ENCODE measurements around the gene TARS1.

Gene TARS1

DNA sequence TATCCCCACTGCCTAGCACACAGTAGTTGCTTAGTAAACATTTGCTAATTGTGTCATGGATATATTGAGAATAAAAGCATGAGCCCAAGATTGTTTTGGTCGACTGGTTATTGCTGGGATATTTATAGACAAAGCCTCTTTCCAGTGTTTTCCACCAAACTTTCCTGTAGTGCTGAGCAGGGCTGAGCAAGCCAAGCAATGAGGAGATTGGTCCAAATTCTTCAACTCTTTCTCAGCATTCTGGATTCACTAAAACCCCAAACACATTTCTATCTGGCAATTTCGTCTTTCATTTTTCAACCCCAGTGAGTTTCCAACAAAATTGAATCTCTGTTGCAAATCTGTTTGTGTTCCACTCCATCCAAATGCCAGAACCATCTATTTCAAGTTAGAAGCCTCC is 31.9 kb upstream of the TARS1 start (continued):
- TF ChIP-seq, protein P1, sequence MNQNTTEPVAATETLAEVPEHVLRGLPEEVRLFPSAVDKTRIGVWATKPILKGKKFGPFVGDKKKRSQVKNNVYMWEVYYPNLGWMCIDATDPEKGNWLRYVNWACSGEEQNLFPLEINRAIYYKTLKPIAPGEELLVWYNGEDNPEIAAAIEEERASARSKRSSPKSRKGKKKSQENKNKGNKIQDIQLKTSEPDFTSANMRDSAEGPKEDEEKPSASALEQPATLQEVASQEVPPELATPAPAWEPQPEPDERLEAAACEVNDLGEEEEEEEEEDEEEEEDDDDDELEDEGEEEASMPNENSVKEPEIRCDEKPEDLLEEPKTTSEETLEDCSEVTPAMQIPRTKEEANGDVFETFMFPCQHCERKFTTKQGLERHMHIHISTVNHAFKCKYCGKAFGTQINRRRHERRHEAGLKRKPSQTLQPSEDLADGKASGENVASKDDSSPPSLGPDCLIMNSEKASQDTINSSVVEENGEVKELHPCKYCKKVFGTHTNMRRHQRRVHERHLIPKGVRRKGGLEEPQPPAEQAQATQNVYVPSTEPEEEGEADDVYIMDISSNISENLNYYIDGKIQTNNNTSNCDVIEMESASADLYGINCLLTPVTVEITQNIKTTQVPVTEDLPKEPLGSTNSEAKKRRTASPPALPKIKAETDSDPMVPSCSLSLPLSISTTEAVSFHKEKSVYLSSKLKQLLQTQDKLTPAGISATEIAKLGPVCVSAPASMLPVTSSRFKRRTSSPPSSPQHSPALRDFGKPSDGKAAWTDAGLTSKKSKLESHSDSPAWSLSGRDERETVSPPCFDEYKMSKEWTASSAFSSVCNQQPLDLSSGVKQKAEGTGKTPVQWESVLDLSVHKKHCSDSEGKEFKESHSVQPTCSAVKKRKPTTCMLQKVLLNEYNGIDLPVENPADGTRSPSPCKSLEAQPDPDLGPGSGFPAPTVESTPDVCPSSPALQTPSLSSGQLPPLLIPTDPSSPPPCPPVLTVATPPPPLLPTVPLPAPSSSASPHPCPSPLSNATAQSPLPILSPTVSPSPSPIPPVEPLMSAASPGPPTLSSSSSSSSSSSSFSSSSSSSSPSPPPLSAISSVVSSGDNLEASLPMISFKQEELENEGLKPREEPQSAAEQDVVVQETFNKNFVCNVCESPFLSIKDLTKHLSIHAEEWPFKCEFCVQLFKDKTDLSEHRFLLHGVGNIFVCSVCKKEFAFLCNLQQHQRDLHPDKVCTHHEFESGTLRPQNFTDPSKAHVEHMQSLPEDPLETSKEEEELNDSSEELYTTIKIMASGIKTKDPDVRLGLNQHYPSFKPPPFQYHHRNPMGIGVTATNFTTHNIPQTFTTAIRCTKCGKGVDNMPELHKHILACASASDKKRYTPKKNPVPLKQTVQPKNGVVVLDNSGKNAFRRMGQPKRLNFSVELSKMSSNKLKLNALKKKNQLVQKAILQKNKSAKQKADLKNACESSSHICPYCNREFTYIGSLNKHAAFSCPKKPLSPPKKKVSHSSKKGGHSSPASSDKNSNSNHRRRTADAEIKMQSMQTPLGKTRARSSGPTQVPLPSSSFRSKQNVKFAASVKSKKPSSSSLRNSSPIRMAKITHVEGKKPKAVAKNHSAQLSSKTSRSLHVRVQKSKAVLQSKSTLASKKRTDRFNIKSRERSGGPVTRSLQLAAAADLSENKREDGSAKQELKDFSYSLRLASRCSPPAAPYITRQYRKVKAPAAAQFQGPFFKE (tag by site-specific recombination; IDR thresholded peaks at IDR 0.05; ENCODE audit: borderline replicate concordance) = no peak
- TF ChIP-seq ZBTB48 (tag by site-specific recombination; IDR thresholded peaks at IDR 0.05) (no peak), ZNF223 (tag by site-specific recombination; IDR thresholded peaks at IDR 0.05) (no peak)
- TF ChIP-seq, protein P2, sequence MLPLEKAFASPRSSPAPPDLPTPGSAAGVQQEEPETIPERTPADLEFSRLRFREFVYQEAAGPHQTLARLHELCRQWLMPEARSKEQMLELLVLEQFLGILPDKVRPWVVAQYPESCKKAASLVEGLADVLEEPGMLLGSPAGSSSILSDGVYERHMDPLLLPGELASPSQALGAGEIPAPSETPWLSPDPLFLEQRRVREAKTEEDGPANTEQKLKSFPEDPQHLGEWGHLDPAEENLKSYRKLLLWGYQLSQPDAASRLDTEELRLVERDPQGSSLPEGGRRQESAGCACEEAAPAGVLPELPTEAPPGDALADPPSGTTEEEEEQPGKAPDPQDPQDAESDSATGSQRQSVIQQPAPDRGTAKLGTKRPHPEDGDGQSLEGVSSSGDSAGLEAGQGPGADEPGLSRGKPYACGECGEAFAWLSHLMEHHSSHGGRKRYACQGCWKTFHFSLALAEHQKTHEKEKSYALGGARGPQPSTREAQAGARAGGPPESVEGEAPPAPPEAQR (tag by site-specific recombination; IDR thresholded peaks at IDR 0.05) = no peak
- TF ChIP-seq, protein P3, sequence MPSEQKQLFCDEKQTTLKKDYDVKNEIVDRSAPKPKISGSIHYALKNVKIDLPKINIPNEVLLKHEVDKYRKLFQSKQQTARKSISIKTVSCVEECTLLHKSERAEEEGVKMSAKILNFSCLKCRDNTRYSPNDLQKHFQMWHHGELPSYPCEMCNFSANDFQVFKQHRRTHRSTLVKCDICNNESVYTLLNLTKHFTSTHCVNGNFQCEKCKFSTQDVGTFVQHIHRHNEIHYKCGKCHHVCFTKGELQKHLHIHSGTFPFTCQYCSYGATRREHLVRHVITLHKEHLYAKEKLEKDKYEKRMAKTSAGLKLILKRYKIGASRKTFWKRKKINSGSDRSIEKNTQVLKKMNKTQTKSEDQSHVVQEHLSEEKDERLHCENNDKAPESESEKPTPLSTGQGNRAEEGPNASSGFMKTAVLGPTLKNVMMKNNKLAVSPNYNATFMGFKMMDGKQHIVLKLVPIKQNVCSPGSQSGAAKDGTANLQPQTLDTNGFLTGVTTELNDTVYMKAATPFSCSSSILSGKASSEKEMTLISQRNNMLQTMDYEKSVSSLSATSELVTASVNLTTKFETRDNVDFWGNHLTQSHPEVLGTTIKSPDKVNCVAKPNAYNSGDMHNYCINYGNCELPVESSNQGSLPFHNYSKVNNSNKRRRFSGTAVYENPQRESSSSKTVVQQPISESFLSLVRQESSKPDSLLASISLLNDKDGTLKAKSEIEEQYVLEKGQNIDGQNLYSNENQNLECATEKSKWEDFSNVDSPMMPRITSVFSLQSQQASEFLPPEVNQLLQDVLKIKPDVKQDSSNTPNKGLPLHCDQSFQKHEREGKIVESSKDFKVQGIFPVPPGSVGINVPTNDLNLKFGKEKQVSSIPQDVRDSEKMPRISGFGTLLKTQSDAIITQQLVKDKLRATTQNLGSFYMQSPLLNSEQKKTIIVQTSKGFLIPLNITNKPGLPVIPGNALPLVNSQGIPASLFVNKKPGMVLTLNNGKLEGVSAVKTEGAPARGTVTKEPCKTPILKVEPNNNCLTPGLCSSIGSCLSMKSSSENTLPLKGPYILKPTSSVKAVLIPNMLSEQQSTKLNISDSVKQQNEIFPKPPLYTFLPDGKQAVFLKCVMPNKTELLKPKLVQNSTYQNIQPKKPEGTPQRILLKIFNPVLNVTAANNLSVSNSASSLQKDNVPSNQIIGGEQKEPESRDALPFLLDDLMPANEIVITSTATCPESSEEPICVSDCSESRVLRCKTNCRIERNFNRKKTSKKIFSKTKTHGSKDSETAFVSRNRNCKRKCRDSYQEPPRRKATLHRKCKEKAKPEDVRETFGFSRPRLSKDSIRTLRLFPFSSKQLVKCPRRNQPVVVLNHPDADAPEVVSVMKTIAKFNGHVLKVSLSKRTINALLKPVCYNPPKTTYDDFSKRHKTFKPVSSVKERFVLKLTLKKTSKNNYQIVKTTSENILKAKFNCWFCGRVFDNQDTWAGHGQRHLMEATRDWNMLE (tag by site-specific recombination; conservative IDR thresholded peaks at IDR 0.05; ENCODE audit: low read depth) = no peak

DNA sequence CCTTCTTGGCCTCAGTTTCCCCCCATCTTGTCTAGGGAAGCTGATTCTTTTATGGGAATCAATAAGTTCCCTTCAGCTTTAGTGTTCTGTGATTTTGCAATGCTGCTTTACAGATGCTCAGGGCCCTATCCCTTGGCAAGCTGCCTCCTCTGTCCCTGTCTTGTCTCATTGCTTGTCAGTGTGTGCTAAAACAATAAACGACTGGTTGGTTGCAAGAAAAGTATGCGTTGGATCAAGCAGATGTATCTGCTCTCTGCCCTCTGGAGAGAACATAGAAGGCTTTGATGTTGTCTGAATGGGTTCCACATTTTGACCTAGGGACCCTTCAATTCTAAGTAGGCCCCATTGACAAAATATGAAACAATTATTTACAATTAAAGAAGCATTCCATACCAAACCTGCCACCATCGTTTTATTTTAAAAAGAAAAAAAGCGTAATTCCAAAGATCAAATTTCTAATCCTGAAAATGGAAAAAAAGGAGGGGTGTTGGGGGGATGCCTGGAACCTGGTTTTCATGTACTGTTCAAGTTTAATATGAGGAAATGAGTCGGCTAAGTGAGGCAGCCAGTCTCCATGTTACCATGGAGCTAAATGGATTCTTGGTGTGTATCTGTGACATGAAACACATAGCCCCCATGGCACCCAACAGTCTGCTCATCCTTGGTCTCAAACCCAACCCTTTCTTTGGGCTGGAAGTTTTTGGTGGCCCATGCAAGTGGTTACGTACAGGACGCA is 31.2 kb upstream of the TARS1 start:
- TF ChIP-seq ZNF624 (tag by site-specific recombination; IDR thresholded peaks at IDR 0.05) = no peak
- Histone ChIP-seq H3K27ac (ENCODE audit: extremely low read depth, low read depth, low read length) (no peak overlapping the region), H3K4me3 (ENCODE audit: low read depth, low read length) (no peak overlapping the region), H3K4me1 (ENCODE audit: control insufficient read depth, insufficient read depth, low read length) (no peaks in the 10 kb centered on the region), H3K36me3 (ENCODE audit: control insufficient read depth in 2 of 2, insufficient read depth in 1 of 2, low read length in 2 of 2) (no peaks in the 10 kb centered on the region), H3K9me3 (ENCODE audit: control insufficient read depth, insufficient read depth, low read depth, low read length) (no peaks in the 10 kb centered on the region)
- ChIA-PET POLR2A (interaction anchor here (0.5 kb wide), 1 partner anchor 34 kb away, joined by 4 read pairs; no protein-coding TSS in a partner anchor), CTCF (interaction anchor here (0.6 to 1.5 kb wide), 2 partner anchors 13 to 819 kb away, joined by 4 to 5 read pairs; no protein-coding TSS in a partner anchor)

DNA sequence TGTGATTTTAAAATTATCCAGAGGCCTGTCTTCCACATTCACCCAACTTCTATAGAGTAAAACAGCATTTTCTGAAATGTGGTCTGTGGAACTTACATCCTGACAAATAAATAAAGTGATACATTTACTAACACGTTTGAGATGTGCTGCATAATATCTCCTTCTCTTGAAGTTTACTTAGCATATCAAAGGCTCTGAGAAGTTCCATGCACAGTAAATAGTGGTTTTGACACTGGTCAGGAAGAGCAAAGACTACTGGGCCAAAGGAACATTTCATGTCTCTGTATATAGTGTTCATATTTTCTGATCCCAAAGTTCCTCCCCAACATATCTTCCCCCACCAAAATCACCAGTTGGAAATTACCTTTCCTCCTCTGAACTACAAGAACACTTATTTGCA is 30.5 kb upstream of the TARS1 start:
- H3K4me1 ChIP-seq (ENCODE audit: control insufficient read depth, insufficient read depth, low read length) = no peaks in the 10 kb centered on the region
- H3K36me3 ChIP-seq (ENCODE audit: control insufficient read depth in 2 of 2, insufficient read depth in 1 of 2, low read length in 2 of 2) = no peaks in the 10 kb centered on the region
- ChIA-PET POLR2A (no interaction called here), CTCF (interaction anchor here (0.8 kb wide), 1 partner anchor 508 kb away, joined by 5 read pairs; no protein-coding TSS in a partner anchor)
- no peak overlapping the region for H3K4me3 ChIP-seq (ENCODE audit: low read depth, low read length)
- H3K27ac ChIP-seq (ENCODE audit: extremely low read depth, low read depth, low read length) = no peak overlapping the region
- no peaks in the 10 kb centered on the region for H3K9me3 ChIP-seq (ENCODE audit: control insufficient read depth, insufficient read depth, low read depth, low read length)
- TF ChIP-seq, protein P4, sequence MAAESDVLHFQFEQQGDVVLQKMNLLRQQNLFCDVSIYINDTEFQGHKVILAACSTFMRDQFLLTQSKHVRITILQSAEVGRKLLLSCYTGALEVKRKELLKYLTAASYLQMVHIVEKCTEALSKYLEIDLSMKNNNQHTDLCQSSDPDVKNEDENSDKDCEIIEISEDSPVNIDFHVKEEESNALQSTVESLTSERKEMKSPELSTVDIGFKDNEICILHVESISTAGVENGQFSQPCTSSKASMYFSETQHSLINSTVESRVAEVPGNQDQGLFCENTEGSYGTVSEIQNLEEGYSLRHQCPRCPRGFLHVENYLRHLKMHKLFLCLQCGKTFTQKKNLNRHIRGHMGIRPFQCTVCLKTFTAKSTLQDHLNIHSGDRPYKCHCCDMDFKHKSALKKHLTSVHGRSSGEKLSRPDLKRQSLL (tag by site-specific recombination; IDR thresholded peaks at IDR 0.05) = no peak
- no peak for TF ChIP-seq ZBTB17 (tag by site-specific recombination; IDR thresholded peaks at IDR 0.05)
- no peak for TF ChIP-seq HOXD13 (CRISPR knock-in tag; IDR thresholded peaks at IDR 0.05; ENCODE audit: borderline replicate concordance)
- no peak for TF ChIP-seq GLI2 (tag by site-specific recombination; IDR thresholded peaks at IDR 0.05; ENCODE audit: borderline replicate concordance, low read depth)
- no peak for TF ChIP-seq ZNF521 (tag by site-specific recombination; IDR thresholded peaks at IDR 0.05)
- no peak for TF ChIP-seq ZNF610 (tag by site-specific recombination; IDR thresholded peaks at IDR 0.05; ENCODE audit: borderline replicate concordance)
- TF ChIP-seq EGR2 (tag by site-specific recombination; IDR thresholded peaks at IDR 0.05; ENCODE audit: low read depth) = no peak
- TF ChIP-seq KLF10 (tag by site-specific recombination; IDR thresholded peaks at IDR 0.05) = no peak
- no peak for TF ChIP-seq ZNF10 (tag by site-specific recombination; IDR thresholded peaks at IDR 0.05)
